ENCODE data around the gene VIL1.
A peak's percentile ranks its signal among the peaks of the same experiment; 100 is the strongest.

VIL1 gene

DNA sequence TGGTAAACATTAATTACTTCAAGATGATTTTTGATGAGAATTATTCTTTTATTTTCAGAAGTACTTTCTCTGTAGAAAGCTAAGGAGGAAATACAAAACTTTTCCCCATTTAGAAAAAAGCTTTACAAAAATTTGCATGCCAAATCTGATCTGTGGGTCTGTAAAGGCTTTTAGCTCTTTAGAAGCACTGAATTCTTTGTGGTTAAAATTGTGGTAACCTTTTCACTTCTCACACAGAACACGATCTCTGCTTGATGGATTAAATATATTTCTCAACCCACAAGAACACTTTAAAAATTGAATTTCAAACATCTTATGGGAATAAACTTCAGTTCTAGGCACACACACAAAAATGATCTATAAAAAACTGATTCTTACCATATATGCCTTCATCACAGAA is 63.7 kb downstream of the VIL1 start:
- Histone ChIP-seq H3K4me3 (ENCODE audit: low read length) (no peak overlapping the region), H3K27me3 (replicated peaks; ENCODE audit: control insufficient read depth, insufficient read depth, low read length) (no peaks in the 10 kb centered on the region), H3K9ac (ENCODE audit: low read length) (no peak overlapping the region), H3K36me3 (ENCODE audit: control insufficient read depth, insufficient read depth, low read length, severe bottlenecking) (peaks cover 16% of the 10 kb centered on the region), H3K4me1 (ENCODE audit: control insufficient read depth, insufficient read depth, low read length) (peaks cover 14% of the 10 kb centered on the region), H3K9me3 (ENCODE audit: control insufficient read depth, low read length) (no peaks in the 10 kb centered on the region)
- DNase-seq (ENCODE audit: low read depth): peak; percentile 35

DNA sequence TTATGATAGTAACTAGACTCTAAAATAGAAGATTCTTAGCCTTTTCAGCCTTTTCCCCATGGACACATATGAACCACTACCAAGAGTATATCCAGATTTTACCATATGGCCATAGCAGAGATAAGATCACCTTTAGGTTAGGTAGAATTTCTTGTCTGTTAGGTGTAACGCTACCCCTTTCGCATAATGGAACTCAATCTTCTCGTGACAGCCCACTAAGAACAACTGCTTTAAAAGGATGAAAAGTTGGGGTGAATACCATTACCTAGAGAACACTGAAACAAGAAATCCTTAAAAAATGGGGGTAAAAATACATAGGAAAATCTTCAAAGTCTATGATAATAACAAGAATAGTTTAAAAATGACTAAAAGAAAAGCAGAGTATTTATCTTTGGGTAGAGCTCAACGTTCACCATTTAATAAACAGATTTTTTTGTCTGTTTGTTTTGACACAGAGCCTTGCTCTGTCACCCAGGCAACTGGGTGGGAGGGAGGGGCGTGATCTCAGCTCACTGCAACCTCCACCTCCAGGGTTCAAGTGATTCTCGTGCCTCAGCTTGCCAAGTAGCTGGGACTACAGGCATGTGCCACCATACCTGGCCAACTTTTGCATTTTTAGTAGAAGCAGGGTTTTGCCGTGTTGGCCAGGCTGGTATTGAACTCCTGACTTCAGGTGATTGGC is 67.2 kb downstream of the VIL1 start:
- Histone ChIP-seq H3K4me1 (ENCODE audit: control insufficient read depth, insufficient read depth, low read length) (peaks cover 14% of the 10 kb centered on the region), H3K4me3 (ENCODE audit: low read length) (no peak overlapping the region), H3K36me3 (ENCODE audit: control insufficient read depth, insufficient read depth, low read length, severe bottlenecking) (peaks cover 16% of the 10 kb centered on the region), H3K9ac (ENCODE audit: low read length) (no peak overlapping the region), H3K9me3 (ENCODE audit: control insufficient read depth, low read length) (no peaks in the 10 kb centered on the region), H3K27me3 (replicated peaks; ENCODE audit: control insufficient read depth, insufficient read depth, low read length) (no peaks in the 10 kb centered on the region)
- no peak for DNase-seq (ENCODE audit: low read depth)

DNA sequence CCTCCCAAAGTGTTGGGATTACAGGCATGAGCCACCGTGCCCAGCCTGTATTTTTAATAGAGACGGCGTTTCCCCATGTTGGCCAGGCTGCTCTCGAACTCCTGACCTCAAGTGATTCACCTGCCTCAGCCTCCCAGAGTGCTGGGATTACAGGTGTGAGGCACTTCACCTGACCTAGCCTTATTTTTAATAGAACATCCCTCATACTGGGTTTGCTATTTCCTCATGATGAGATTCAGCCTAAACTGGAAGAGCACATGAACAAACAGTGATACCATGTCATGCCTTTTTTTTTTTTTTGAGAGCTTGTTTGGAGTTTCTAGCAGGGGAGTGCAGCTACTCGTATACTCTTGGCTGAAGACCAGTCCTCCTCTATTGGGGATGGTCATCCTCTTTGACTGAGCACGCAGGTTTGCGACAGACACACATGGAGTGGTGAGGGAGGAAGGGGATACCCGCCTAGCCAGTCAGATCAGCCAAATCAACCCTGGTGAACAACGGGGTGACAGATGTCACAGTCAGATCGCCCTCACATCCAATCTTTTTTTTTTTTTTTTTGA is 81.7 kb downstream of the VIL1 start:
- Histone ChIP-seq H3K9me3 (ENCODE audit: control insufficient read depth, low read length) (no peaks in the 10 kb centered on the region), H3K9ac (ENCODE audit: low read length) (no peak overlapping the region), H3K27me3 (replicated peaks; ENCODE audit: control insufficient read depth, insufficient read depth, low read length) (no peaks in the 10 kb centered on the region), H3K4me3 (ENCODE audit: low read length) (no peak overlapping the region), H3K36me3 (ENCODE audit: control insufficient read depth, insufficient read depth, low read length, severe bottlenecking) (peaks cover 19% of the 10 kb centered on the region), H3K4me1 (ENCODE audit: control insufficient read depth, insufficient read depth, low read length) (peaks cover 6% of the 10 kb centered on the region)
- no peak for DNase-seq (ENCODE audit: low read depth)

- Histone ChIP-seq H3K9ac (ENCODE audit: low read length) (peak overlapping the region; percentile 26), H3K36me3 (ENCODE audit: control insufficient read depth, insufficient read depth, low read length, severe bottlenecking) (peaks cover 12% of the 10 kb centered on the region), H3K9me3 (ENCODE audit: control insufficient read depth, low read length) (no peaks in the 10 kb centered on the region), H3K27me3 (replicated peaks; ENCODE audit: control insufficient read depth, insufficient read depth, low read length) (no peaks in the 10 kb centered on the region), H3K4me3 (ENCODE audit: low read length) (peak overlapping the region; percentile 31), H3K4me1 (ENCODE audit: control insufficient read depth, insufficient read depth, low read length) (peaks cover 6% of the 10 kb centered on the region)
- DNase-seq (ENCODE audit: low read depth): peak; percentile 79
Observed at GRCh38 chr2:218501665-218502064, 82.7 kb downstream of the VIL1 start.

Measured in adipocyte (in vitro differentiated cells).